Caki2 (cell line): ENCODE measurements around the gene CHCHD1. TPM values are rescaled to one million over a fixed set of nuclear protein-coding genes. Genes with fewer than 3 reads are reported as not detected.

Source experiments
- DNase-seq: peaks from one replicate; pipeline ENCODE4 v3.0.0-alpha.2; 2015; ENCODE audit warnings: low read depth
- in situ Hi-C: cut with HindIII; loops from 2 replicates; pipeline ENCODE4 v1.10.0; 2016; ENCODE audit warnings: low sequenced_read_pairs, low pct_unique_long_range_greater_than_20kb, mixed read lengths
- total RNA-seq: library from RNA; depleted of rRNA; stranded (reverse); fragments of >200 nt; shearing (Covaris generic); gene quantifications from 2 replicates; pipeline ENCODE4 v1.2.3, GENCODE V29; 2014; ENCODE audit warnings: low replicate concordance

Gene CHCHD1
- total RNA-seq, 1 experiment from 2014 or later = 109 TPM

DNA sequence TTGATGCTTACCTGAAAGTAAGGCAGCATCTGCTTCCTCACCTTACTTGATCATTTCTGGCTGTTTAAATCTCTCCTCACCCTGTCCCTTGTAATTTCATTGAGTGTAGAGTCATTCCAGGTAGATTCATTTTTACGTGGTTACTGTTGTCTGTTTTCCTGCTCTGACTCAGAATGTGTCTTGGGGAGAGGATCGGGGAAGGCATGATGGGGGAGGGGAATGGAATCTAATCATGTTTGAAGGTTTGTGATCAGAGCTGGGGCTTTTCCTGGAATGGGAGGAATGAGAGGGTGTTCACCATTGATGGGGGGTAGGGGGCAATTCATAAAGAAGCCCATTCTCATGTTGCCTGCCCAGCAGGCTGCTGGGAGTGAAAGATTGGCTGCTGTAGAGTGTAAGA is 18.9 kb upstream of the CHCHD1 start:
- DNase-seq = no peak
- in situ Hi-C loops = no loop called here

DNA sequence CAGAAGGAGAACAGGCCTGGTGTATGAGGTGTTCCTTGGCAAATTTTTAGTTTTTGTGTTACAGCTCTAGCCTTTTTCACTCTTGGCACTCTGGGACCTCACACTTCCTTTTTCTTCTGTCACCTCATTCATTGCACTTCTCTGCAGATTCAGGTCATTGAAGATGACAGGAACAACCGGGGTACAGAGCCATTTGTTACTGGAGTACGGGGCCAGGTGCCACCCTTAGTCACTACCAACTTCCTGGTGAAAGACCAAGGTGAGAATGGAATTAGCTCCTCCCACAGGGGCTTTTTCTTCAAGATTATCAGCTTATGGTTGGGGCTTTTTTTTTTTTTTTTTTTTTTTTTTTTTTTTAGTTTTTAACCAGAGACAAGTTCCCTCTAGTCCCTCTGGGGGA is 18.5 kb upstream of the CHCHD1 start:
- DNase-seq = no peak
- in situ Hi-C loops = no loop called here

DNA sequence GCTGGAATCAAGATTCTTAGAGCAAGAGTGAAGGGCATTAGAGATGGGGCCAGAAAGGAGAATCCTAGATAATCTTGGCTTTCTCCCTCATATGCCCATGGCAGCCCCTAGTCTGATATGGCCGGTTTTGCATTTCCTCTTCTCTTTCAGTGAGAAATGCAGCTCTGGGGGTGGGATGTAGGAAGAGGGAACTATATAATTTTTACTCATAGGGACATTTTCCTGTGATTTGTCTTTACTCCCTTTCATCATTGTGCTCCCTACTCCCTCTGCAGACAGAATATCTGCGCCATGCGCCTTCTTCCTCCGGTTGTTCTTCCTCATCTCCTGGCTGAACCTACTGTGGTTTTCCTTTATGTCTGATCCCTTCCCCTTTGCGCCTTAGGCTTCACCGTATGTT is 16.8 kb upstream of the CHCHD1 start:
- in situ Hi-C loops = no loop called here
- DNase-seq = no peak

DNA sequence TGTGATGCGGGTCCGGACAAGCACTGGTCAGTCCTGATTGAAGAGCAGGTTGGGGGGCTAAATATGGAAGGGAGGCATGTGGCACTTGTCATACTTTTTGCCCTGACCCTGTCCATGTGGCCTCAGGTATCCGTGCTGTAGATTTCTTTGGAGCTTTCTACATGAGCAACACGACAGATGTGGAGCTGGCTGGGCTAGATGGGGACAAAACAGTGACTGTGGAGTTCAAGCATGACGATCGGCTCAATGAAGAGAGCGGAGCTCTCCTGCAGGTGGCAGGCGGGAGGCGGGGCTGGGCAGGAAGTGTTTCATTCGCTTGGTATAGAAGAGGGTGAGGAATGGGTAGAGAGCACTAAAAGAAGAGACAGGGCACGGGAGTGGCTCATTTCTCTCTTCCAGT is 13.0 kb upstream of the CHCHD1 start:
- no peak for DNase-seq
- in situ Hi-C loops = no loop called here

DNA sequence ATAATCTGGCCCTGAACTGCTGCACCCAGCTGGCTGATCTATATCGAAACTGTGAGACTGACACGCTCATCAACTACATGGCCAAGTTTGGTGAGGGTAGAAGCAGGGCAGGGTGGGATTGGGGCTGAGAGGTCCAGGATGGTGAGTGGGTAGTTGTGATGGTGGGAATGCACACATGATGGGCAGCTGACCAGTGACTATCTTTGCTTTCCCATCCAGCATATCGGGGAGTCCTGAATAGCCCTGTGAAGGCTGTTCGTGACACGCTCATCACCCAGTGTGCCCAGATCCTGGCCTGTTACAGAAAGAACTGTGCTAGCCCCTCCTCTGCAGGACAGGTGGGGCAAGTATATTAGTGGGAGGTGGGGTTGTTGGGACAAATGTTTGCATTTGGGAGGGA is 12.5 kb upstream of the CHCHD1 start:
- DNase-seq = no peak
- in situ Hi-C loops = no loop called here

DNA sequence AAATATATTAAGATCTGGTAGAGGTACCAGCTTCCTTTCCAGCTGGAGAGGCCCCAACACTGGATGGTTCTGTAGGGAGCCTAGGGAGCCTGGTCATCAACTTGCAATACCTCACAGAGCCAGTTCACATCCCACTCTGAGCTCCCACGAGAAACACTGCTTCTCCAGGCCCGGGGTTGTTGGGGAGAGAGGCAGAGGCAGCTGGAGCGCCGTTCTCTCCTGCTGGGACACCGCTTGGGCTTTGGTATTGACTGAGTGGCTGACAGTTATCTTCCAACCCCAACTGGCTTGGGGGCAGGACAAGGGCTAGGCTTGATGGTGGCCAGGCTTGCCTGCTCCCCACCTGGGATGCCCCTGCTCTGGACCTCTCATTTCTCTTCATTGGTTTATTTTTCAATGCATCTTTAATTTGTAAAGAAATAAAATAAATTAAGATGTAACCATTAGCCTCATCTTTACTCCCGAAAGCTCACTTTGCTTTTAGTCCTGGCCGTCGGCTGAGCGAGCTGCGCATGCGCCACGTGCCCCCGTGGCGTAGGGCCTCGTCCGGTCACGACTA is 10.0 kb upstream of the CHCHD1 start:
- DNase-seq = no peak
- in situ Hi-C loops = no loop called here

DNA sequence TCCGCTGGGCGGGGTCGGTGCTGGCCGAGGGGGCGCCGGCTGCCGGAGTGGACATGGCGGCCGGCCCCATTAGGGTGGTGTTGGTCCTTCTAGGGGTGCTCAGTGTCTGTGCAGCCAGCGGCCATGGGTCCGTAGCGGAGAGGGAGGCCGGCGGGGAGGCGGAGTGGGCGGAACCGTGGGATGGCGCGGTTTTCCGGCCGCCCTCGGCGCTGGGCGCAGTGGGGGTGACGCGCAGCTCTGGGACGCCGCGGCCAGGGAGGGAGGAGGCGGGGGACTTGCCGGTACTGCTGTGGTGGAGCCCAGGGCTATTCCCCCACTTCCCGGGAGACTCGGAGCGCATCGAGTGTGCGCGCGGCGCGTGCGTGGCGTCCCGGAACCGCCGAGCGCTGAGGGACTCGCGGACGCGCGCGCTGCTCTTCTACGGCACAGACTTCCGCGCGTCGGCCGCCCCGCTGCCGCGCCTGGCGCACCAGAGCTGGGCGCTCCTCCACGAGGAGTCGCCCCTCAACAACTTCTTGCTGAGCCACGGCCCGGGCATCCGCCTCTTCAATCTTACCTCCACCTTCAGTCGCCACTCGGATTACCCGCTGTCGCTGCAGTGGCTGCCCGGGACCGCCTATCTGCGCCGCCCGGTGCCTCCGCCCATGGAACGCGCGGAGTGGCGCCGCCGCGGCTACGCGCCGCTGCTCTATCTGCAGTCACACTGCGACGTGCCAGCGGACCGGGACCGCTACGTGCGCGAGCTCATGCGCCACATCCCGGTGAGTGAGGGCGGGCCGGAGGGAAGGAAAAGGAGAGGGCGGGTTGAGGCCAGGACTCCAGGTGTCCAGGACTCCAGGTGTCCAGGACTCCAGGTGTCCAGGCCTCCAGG is 9.3 kb upstream of the CHCHD1 start:
- DNase-seq = peak; percentile 95
- in situ Hi-C loops = no loop called here

DNA sequence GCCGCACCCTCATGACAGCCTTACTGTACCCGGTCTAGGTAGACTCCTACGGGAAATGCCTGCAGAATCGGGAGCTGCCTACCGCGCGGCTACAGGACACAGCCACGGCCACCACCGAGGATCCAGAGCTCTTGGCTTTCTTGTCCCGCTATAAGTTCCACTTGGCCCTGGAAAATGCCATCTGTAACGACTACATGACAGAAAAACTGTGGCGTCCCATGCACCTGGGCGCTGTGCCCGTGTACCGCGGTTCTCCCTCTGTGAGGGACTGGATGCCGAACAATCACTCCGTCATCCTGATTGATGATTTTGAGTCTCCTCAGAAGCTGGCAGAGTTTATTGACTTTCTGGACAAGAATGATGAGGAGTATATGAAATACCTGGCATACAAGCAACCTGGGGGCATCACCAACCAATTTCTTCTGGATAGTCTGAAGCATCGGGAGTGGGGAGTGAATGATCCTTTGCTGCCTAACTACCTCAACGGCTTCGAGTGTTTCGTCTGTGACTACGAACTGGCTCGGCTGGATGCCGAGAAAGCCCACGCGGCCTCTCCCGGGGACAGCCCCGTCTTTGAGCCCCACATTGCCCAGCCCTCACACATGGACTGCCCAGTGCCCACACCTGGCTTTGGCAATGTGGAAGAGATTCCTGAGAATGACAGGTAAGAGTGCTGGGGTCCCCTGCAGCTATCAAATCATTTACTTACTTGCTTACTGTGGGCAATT is 8.5 kb upstream of the CHCHD1 start:
- no peak for DNase-seq
- in situ Hi-C loops = no loop called here

DNA sequence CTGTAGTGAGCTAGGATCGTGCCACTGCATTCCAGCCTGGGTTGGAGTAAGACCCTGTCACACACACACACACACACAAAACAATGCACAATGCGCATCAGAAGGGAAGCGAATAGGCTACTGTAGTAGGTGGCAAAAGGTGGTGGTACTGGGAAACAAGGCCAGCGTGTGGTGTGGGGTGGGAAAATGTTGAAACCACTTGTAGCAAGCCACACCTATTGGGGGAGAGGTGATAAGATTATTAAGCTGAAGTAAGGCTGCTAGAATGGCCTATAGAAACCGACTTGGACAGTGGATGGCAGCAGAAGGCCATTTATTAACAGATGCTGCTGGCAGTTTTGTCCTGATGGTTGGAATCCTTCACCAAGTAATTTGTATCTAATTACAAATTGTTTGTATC is 7.2 kb upstream of the CHCHD1 start:
- in situ Hi-C loops = no loop called here
- peak; percentile 70 for DNase-seq

DNA sequence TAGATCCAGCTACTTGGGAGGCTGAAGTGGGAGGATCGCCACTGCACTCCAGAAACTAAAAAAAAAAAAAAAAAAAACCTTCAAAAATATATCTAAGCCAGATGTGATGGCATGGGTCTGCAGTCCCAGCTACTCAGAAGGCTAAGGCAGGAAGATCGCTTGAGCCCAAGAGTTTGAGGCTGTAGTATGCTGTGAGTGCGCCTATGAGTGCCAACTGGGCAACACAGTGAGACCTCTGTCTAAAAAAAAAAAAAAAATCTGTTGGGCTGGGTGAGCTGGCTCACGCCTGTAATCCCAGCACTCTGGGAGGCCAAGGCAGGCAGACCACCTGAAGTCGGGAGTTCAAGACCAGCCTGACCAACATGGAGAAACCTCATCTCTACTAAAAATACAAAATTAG is 2.8 kb upstream of the CHCHD1 start:
- no peak for DNase-seq
- in situ Hi-C loops = no loop called here

DNA sequence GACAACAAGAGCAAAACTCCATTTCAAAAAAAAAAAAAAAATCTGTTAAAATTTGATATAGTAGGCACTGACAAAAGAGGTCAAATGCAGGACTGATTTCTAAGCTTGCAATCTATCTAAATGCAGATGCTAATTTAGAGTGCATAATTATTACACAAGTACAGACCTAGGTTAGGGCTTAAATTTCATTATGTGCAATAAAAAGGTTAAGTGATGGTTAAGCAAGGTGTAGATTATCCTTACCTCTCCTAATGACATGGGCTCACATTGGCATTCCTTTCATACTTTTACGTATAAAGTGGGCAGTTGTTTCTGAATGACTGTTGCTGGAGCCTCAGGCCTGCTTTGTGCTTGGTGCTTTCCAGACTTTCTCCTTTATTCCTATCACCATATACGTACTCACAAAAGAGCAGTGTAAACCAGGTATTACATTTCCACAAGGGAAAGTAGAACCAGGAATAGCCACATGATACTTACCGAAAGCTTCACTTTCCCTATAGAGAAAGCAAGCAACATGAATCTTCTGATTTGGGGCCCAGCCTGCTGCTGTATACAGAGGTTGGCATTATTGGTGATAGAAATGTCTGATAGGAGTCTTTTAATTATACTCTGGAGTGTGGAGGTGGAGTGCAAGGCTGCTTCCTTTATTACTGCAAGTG is 2.2 kb upstream of the CHCHD1 start:
- in situ Hi-C loops = no loop called here
- DNase-seq = no peak

DNA sequence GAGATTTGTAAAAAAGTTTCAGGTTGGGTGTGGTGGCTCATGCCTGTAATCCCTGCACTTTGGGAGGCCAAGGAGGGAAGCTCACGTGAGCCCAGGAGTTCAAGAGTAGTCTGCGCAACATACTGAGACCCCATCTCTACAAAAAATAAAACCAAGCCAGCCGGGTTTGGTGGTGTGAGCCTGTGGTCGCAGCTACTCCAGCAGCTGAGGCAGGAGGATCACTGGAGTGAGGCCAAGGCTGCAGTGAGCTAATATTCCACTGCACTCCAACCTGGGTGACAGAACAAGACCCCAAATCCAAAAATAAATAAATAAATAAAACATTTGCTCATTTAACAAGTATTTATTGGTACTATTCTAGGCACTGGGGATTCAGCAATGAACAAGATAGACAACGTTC is 1.5 kb upstream of the CHCHD1 start:
- in situ Hi-C loops = no loop called here
- DNase-seq = no peak

DNA sequence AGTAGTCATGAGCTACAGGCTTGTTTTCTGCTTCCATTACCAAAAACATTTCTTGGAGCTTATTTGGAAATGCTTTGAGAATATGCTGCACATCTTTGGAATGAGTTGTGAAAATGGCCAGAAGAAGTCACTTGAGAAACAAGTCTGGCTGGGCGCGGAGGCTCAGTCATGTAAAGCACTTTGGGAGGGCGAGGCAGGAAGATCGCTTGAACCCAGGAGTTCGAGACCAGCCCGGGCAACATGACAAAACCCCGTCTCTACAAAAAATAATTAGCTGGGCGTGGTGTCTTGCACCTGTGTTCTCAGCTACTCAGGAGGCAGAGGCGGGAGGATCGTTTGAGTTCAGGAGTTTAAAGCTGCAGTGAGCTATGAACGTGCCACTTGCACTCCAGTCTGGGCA is 882 bp upstream of the CHCHD1 start:
- in situ Hi-C loops = no loop called here
- no peak for DNase-seq

DNA sequence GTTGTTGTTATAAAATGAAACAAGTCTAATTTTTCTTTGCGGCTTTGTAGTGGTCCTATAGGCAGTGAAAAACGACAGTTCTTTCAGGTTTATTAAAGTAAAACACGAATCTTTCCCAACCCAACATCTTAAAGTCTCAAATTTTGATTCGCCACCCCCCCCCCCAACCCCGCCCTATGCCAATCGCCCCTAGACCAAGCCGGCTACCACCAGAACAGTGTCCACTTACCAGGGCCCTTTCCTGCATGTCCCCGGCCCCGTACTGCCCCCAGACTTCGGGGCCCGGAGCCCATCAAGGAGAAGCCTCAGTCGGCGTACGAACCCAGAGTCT is 335 bp upstream of the CHCHD1 start:
- in situ Hi-C loops = no loop called here
- DNase-seq = no peak

DNA sequence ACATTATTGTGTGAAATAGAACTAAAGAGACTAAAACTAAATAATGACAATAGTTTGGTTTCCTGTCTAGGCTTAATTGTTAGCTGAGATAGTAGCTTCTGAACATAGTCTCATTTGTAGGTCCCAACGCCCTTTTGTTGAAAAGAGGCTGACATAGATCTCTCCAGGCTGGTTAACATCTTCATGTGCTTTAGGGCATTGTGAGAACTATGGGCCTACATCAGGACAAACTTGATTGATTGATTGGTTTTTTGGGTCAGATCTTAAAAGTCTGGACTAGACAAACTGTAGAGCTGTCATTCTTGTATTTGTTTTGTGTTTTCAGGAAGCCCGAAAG is 869 bp downstream of the CHCHD1 start:
- in situ Hi-C loops = no loop called here
- DNase-seq = no peak

DNA sequence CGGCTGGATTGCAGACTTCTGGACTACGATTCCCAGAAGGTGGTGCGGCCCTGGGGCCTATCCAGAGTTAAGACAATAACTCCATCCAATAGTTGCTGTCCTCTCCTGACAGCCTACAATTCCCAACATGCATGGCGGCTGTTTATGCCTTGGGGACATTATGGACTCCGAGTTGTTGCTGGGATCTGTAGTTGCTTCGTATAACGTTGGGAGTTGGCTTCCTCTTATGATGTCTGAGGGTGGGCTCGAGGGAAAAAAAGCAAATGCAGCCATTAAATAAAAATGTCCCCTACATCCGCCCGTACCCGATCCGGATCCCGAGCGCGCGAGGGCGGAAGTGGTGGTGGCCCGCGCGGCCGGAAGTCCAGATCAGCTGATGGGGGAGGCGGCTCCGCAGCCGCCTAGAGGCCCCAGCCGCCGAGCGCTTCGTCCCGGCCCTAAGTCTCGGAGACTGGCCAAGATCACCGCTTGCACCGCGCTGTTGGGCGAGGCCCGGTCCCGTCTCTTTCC is 3.4 kb downstream of the CHCHD1 start, which contains the start of gene ZSWIM8:
Gene ZSWIM8 (plus strand): TSS at position 396 of the 510 bp plus-strand sequence. CDS start 273 bp downstream, outside the sequence.
- DNase-seq = peak; percentile 95
- in situ Hi-C loops = no loop called here

DNA sequence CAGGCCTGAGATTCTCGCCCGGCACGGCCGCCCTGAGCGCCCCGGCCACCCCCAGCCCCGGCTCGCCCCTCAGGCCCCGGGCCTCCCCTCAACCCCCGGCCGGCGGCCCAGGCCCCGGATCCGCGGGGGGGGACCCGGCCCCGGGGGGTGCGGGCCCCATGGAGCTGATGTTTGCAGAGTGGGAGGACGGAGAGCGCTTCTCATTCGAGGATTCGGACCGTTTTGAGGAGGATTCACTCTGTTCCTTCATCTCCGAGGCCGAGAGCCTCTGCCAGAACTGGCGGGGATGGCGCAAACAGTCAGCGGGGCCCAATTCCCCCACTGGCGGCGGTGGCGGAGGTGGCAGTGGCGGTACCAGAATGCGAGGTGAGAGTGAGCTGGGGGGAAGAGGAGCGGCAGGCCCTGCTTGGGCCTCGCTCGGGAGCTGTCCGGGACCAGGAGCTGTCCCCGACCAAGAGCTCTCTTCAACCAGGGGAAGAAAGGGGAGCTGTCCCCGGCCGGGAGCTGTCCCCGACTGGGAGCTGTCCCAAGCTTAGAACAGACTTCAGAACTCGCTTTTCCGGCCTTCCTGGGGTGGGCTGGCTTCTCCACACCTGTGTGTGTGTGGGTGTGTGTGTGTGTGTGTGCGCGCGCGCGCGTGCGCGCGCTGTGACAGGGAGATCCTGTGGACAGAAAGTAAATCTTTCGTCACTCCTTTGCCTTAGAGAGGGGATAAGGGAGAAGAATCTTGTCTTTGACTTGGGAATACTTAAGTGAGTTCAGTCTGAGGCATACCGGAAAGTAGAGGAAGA is 4.1 kb downstream of the CHCHD1 start:
- peak; percentile 47 for DNase-seq
- in situ Hi-C loops = no loop called here

DNA sequence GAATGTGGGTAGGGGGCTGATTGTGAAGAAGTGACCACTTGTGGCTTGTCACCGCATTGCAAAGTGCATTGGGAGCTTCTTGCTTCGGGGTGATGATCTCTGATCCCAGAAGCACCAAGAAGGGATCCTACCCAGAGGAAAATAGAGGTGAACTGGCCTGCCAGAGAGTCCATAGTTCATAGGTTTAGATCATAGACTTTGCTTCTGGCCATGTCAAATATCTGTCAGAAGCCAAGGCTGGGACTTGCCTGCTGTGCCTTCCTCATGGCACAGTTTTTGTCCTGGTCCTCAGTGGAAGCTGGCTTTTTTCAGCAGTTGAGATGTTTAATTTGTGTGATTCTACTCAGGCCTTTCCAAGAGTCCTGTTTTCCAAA is 4.7 kb downstream of the CHCHD1 start:
- DNase-seq = no peak
- in situ Hi-C loops = no loop called here
